Omental fat pad (tissue), 4 donors: ENCODE results near the gene WDFY4. TPM values are rescaled to one million over a fixed set of nuclear protein-coding genes. Genes with fewer than 3 reads are reported as not detected.

ENCODE experiments used
- ATAC-seq: fragments of 150-250 bp; one replicate; pipeline ENCODE4 v1.9.1; 2016; ENCODE audit warnings: mild to moderate bottlenecking, moderate library complexity; ENCODE audit not compliant: low FRiP score
- DNase-seq: peaks from one replicate; pipeline ENCODE4 v3.0.0-alpha.2; 2019; ENCODE audit warnings: low spot score
- CTCF ChIP-seq, 3 donors: fragments of 450-650 bp; IDR thresholded peaks; one replicate each; pipeline ENCODE4 v1.5.1; 2016 to 2017; ENCODE audit warnings: antibody characterized with exemption in 3 of 3, mild to moderate bottlenecking in 3 of 3, moderate library complexity in 2 of 3
- total RNA-seq, 4 donors: library from RNA; depleted of rRNA; stranded (reverse); fragments of >200 nt; gene quantifications; one replicate each; pipeline ENCODE4 v1.1.0, GENCODE V29; 2016

WDFY4 gene
- total RNA-seq, 4 donors from 2014 or later = 6.8 to 21.4 (median 10.5) TPM

DNA sequence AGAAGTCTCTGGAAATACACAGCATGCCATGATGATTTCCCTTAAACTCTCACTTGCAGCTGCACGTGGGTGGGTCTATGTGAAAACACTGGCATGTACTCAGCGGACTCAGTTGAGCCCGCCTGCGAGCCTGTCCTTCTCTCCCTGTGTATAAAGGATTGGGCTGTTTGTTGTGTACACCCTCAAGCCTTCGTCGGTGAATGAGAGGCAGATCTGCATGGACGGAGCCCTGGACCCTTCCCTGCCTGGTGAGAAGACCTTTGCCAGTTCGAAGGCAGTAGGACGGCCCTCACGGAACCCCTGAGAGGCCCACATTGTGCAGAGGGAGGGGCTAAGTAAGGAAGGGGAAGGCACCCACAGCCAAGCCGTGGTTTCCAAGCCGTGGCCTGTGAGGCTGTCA, 121.2 kb downstream of the WDFY4 start:
- DNase-seq (no peak), ATAC-seq (no peak)
- no peak for TF ChIP-seq CTCF (IDR thresholded peaks at IDR 0.05)

DNA sequence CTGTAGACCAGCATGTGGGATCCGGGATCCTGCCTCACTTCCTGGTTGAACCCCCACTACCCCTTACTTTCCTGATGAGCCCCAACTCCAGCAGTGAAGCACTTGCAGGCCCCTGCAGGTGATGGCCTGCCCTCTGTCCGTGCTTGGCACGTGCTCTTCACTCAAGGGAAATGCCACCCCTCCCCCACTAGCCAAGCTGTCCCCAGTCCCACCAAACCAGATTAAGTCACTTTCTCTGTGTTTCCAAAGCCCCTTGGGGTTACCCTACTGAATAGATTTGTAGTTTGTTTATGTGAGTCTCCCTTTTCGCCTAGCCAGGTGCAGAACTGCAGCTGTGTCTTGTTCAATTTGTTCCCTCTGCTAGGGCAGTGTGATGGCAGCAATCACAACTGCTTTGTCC, 121.7 kb downstream of the WDFY4 start:
- no peak for ATAC-seq

DNA sequence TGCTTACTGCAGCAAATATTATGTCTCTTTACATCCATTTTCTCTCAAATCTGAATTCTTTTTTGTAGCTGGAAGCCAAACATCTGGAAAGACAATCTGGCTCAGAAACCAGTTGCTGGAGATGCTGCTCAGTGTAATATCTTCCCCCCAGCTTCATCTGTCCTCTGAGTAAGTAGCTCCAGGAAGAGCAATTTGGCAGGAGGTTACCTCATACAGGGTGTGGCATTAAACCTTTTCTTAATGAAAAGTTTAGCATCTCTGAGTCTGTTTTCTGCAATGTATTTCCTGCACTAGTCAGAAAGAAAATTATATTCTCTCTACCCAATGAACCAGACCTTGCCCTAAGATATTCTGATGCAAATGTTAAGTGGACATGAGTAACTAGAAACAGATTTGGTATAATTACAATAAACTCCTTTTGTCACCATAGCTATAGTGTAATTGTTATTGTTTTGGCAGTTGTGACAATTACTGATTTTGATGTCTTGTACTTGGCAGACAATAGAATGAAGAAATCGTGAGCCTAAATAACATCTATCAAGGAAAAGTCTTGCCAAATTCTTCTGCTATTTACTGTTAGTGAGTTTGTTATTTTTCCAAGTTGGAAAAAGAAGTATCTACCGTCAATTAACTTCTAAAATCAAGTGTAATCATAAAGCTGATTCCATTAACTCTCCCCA, 123.3 kb downstream of the WDFY4 start:
- ATAC-seq (no peak), DNase-seq (no peak)
- TF ChIP-seq CTCF (IDR thresholded peaks at IDR 0.05) = no peak

More for the DNA sequence above, 121.7 kb downstream of the WDFY4 start:
- no peak for DNase-seq
- TF ChIP-seq CTCF (IDR thresholded peaks at IDR 0.05) = no peak

DNA sequence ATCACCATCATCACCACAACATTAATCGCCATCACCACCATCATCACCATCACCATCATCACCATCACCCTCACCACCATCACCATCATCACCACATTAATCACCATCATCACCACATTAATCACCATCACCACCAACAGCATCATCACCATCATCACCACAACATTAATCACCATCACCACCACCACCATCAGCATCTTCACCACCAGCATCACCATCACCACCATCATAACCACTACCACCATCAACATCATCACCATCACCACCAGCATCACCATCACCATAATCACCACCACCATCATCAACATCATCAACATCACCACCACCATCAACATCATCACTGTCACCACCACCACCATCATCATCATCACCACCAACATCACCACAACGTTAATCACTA, 124.6 kb downstream of the WDFY4 start:
- no peak for DNase-seq
- no peak for ATAC-seq
- no peak for TF ChIP-seq CTCF (IDR thresholded peaks at IDR 0.05)

DNA sequence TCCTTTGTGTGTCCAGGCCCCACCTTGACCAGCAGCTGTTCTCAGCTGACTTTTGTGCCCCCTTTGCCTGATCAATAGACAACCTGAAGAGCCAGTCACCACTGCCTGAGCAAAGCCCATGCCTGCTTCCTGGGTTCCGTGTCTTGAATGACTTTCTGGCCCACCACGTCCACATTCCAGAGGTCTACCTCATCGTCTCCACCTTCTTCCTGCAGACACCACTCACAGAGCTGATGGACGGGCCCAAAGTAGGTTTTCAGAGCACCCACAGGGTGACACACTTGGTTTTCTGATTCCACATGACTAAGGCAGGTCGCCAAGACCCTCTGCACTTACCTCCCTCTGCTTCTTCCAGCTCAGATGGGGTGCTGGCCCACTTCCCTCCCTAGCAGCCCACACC, 126.8 kb downstream of the WDFY4 start:
- ATAC-seq (no peak), DNase-seq (no peak)
- no peak for TF ChIP-seq CTCF (IDR thresholded peaks at IDR 0.05)

- no peak for TF ChIP-seq CTCF (IDR thresholded peaks at IDR 0.05)
- ATAC-seq (no peak), DNase-seq (no peak)
These were observed 127.2 kb downstream of the WDFY4 start for GRCh38 chr10:48811917-48812316.

DNA sequence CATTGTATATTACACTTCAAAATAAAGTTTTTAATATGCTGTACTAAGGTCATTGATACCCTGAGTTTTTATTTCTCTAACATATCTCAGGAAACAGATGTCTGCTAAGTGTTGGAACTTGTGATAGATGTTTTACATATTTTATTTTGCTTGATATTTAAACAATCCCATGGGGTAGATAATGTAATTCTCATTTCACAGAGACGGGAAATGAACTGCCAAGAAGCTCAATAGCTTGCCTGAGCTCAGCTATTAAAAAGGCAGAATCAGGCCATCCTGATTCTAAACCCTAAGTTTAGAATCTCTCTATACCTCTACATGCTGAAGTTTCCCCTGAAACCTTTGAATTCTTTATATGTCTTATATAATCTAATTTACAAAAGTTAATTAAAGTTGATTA, 128.6 kb downstream of the WDFY4 start:
- DNase-seq (no peak), ATAC-seq (no peak)
- no peak for TF ChIP-seq CTCF (IDR thresholded peaks at IDR 0.05)
